ENCODE data around the gene ETF1.

DNA sequence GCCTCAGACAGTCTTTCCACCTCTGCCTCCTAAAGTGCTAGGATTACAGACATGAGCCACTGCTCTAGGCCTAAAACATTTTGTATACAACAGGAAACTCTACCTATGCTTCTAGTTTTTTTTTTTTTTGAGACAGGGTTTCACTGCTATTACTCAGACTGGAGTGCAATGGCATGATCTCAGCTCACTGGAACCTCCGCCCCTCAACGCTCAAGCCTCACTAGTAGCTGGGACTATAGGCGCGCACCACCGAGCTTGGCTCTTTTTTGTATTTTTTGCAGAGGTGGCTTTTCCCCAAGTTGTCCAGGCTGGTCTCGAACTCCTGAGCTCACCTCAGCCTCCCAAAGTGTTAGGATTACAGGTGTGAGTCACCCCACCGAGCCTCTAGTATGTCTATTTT lies 26.7 kb upstream of the ETF1 start:
- TF ChIP-seq, protein P1, sequence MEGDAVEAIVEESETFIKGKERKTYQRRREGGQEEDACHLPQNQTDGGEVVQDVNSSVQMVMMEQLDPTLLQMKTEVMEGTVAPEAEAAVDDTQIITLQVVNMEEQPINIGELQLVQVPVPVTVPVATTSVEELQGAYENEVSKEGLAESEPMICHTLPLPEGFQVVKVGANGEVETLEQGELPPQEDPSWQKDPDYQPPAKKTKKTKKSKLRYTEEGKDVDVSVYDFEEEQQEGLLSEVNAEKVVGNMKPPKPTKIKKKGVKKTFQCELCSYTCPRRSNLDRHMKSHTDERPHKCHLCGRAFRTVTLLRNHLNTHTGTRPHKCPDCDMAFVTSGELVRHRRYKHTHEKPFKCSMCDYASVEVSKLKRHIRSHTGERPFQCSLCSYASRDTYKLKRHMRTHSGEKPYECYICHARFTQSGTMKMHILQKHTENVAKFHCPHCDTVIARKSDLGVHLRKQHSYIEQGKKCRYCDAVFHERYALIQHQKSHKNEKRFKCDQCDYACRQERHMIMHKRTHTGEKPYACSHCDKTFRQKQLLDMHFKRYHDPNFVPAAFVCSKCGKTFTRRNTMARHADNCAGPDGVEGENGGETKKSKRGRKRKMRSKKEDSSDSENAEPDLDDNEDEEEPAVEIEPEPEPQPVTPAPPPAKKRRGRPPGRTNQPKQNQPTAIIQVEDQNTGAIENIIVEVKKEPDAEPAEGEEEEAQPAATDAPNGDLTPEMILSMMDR (IDR thresholded peaks at IDR 0.05): no peak
- no peak for TF ChIP-seq POLR2A (IDR thresholded peaks at IDR 0.05)
